Keratinocyte (primary cell): ENCODE data around the gene ARHGAP15. TPM values are rescaled to one million over a fixed set of nuclear protein-coding genes. Genes with fewer than 3 reads are reported as not detected.

ENCODE experiments used
- DNase-seq: peaks from one replicate; pipeline ENCODE4 v3.0.0-alpha.2; 2011; ENCODE audit warnings: low read depth, missing footprints, low spot score
- FAIRE-seq: peaks from 2 replicates; lab custom pipeline; 2011; peaks lifted over from hg19 to GRCh38; lab: Jason Lieb, UNC
- H2AFZ ChIP-seq: 2 replicates; pipeline ENCODE4 v1.6.0; 2012; ENCODE audit warnings: low read length, control low read depth, inconsistent platforms; ENCODE audit not compliant: control insufficient read depth
- H3K27ac ChIP-seq: 2 replicates; pipeline ENCODE4 v1.5.1; 2011; ENCODE audit warnings: low read length; ENCODE audit not compliant: control insufficient read depth, insufficient read depth
- H3K27me3 ChIP-seq: 3 replicates; pipeline ENCODE4 v1.6.0; 2011; ENCODE audit warnings: low read length; ENCODE audit not compliant: control insufficient read depth, insufficient read depth; ENCODE audit errors: extremely low read depth
- H3K36me3 ChIP-seq, 2 experiments: 2 replicates in 1 of 2; 3 replicates in 1 of 2; pipeline ENCODE4 v1.5.1; 2011; ENCODE audit warnings: low read length in 2 of 2, mild to moderate bottlenecking in 1 of 2; ENCODE audit not compliant: control insufficient read depth in 2 of 2, insufficient read depth in 2 of 2; ENCODE audit errors: extremely low read depth in 1 of 2
- H3K4me1 ChIP-seq: 3 replicates; pipeline ENCODE4 v1.5.1; 2011; ENCODE audit warnings: low read length; ENCODE audit not compliant: control insufficient read depth, insufficient read depth; ENCODE audit errors: extremely low read depth
- H3K4me2 ChIP-seq: 3 replicates; pipeline ENCODE4 v1.6.0; 2011; ENCODE audit warnings: low read depth, low read length; ENCODE audit not compliant: control insufficient read depth, insufficient read depth; ENCODE audit errors: extremely low read depth
- H3K4me3 ChIP-seq, 3 experiments: fragments of 200-600 bp in 1 of 3; sonication (generic) in 1 of 3; 2 replicates in 2 of 3; 3 replicates in 1 of 3; pipeline ENCODE4 v1.5.1; 2011 to 2016; ENCODE audit warnings: low read length in 3 of 3, mild to moderate bottlenecking in 3 of 3, control low read depth in 2 of 3, inconsistent platforms in 1 of 3, low read depth in 1 of 3, mixed read lengths in 1 of 3, mixed run types in 1 of 3, moderate library complexity in 1 of 3; ENCODE audit not compliant: control insufficient read depth in 2 of 3, insufficient read depth in 2 of 3; ENCODE audit errors: extremely low read depth in 1 of 3
- H3K79me2 ChIP-seq: 2 replicates; pipeline ENCODE4 v1.6.0; 2012; ENCODE audit warnings: low read length; ENCODE audit not compliant: control insufficient read depth, insufficient read depth
- H3K9ac ChIP-seq: 3 replicates; pipeline ENCODE4 v1.6.0; 2011; ENCODE audit warnings: low read length; ENCODE audit not compliant: control insufficient read depth, insufficient read depth; ENCODE audit errors: extremely low read depth
- H3K9me1 ChIP-seq: 3 replicates; pipeline ENCODE4 v1.6.0; 2011; ENCODE audit warnings: low read length; ENCODE audit not compliant: control insufficient read depth, insufficient read depth; ENCODE audit errors: extremely low read depth
- H3K9me3 ChIP-seq: 2 replicates; pipeline ENCODE4 v1.5.1; 2012; ENCODE audit warnings: low read depth, low read length; ENCODE audit not compliant: control insufficient read depth
- H4K20me1 ChIP-seq: 3 replicates; pipeline ENCODE4 v1.6.0; 2011; ENCODE audit warnings: low read length; ENCODE audit not compliant: control insufficient read depth, insufficient read depth; ENCODE audit errors: extremely low read depth
- CTCF ChIP-seq, 3 experiments: IDR thresholded peaks in 1 of 3; conservative IDR thresholded peaks in 1 of 3; optimal IDR thresholded peaks in 1 of 3; 2 replicates in 2 of 3; 3 replicates in 1 of 3; pipeline versions ENCODE3 to v1.5.1; 2011; ENCODE audit warnings: low read length in 3 of 3, mild to moderate bottlenecking in 3 of 3, moderate library complexity in 2 of 3, control low read depth in 1 of 3, inconsistent platforms in 1 of 3; ENCODE audit not compliant: insufficient read depth in 2 of 3; ENCODE audit errors: extremely low read depth in 1 of 3
- EZH2 ChIP-seq: IDR thresholded peaks from one replicate; pipeline ENCODE4 v1.6.1; 2012; ENCODE audit warnings: inconsistent platforms, mild to moderate bottlenecking, low read length, moderate library complexity
- dilution Hi-C: fragments of 300-500 bp; cut with MboI; formaldehyde crosslinking; loops from one replicate; pipeline ENCODE4 v1.7.0; 2020; ENCODE audit warnings: low sequenced_read_pairs; ENCODE audit not compliant: extremely low pct_ligation_motif_present
- polyA plus RNA-seq, 5 experiments: library from polyadenylated mRNA; depleted of rRNA in 3 of 5; stranded (reverse) in 3 of 5; stranded (forward) in 1 of 5; unstranded in 1 of 5; fragments of >200 nt; gene quantifications; 1 replicate in 1 of 5; 2 replicates in 3 of 5; 3 replicates in 1 of 5; pipeline versions ENCODE4 v1.2.1 to v1.2.3, GENCODE V29; 2011 to 2012; ENCODE audit warnings: missing spikeins in 2 of 5, low read depth in 1 of 5, low replicate concordance in 1 of 5

The ARHGAP15 gene
- polyA plus RNA-seq, 1 donor (not counting 4 experiments of a cell fraction or from before 2014, with no cell fraction given), result not detected

- FAIRE-seq (no peak), DNase-seq (no peak)
- no peaks in the 10 kb centered on the region for H3K9me1 ChIP-seq
- H3K27me3 ChIP-seq, result no peaks in the 10 kb centered on the region
- peaks cover 26% of the 10 kb centered on the region for H3K4me1 ChIP-seq
- no peaks in the 10 kb centered on the region for H3K36me3 ChIP-seq
- H3K4me2 ChIP-seq, result no peak overlapping the region
- H2AFZ ChIP-seq, result no peak overlapping the region
- no peaks in the 10 kb centered on the region for H4K20me1 ChIP-seq
- H3K4me3 ChIP-seq, result no peak overlapping the region
- H3K79me2 ChIP-seq, result no peaks in the 10 kb centered on the region
- no peak for TF ChIP-seq CTCF (optimal IDR thresholded peaks at IDR 0.05 in 1 of 3, IDR thresholded peaks at IDR 0.05 in 1 of 3, conservative IDR thresholded peaks at IDR 0.05 in 1 of 3; ENCODE audit: extremely low read depth in 1 of 3, insufficient read depth in 2 of 3, low read length in 3 of 3)
- TF ChIP-seq EZH2, result no peak
- no peak overlapping the region for H3K9ac ChIP-seq
- H3K27ac ChIP-seq, result no peak overlapping the region
- dilution Hi-C loops, result no loop called here
- no peaks in the 10 kb centered on the region for H3K9me3 ChIP-seq
Measured at GRCh38 chr2:143734507-143734906, 605.3 kb downstream of the ARHGAP15 start.

- no peak for DNase-seq
- no peak for FAIRE-seq
Measured at GRCh38 chr2:143736904-143737303, 607.7 kb downstream of the ARHGAP15 start.

More at GRCh38 chr2:143736904-143737303, 607.7 kb downstream of the ARHGAP15 start:
- no peak overlapping the region for H3K9ac ChIP-seq
- TF ChIP-seq EZH2, result no peak
- TF ChIP-seq CTCF (optimal IDR thresholded peaks at IDR 0.05 in 1 of 3, IDR thresholded peaks at IDR 0.05 in 1 of 3, conservative IDR thresholded peaks at IDR 0.05 in 1 of 3; ENCODE audit: extremely low read depth in 1 of 3, insufficient read depth in 2 of 3, low read length in 3 of 3), result no peak
- H3K9me1 ChIP-seq, result no peaks in the 10 kb centered on the region
- H3K9me3 ChIP-seq, result no peaks in the 10 kb centered on the region
- no peaks in the 10 kb centered on the region for H3K27me3 ChIP-seq
- no peaks in the 10 kb centered on the region for H3K36me3 ChIP-seq
- dilution Hi-C loops, result no loop called here
- no peaks in the 10 kb centered on the region for H3K79me2 ChIP-seq
- no peak overlapping the region for H2AFZ ChIP-seq
- H3K4me3 ChIP-seq, result no peak overlapping the region
- no peak overlapping the region for H3K27ac ChIP-seq
- H3K4me1 ChIP-seq, result peaks cover 4% of the 10 kb centered on the region
- no peaks in the 10 kb centered on the region for H4K20me1 ChIP-seq
- no peak overlapping the region for H3K4me2 ChIP-seq
